HepG2 (cell line): ENCODE measurements around the gene TTLL4. TPM values are rescaled to one million over a fixed set of nuclear protein-coding genes. Genes with fewer than 3 reads are reported as not detected.

Experiments
- EHMT2 ChIP-seq: fragments of 200-600 bp; sonication (generic); IDR thresholded peaks from 2 replicates; pipeline ENCODE4 v1.7.0; 2017; ENCODE audit warnings: antibody characterized with exemption, low read depth, low read length, borderline replicate concordance
- IKZF4 ChIP-seq: sonication (generic); formaldehyde crosslinking; IDR thresholded peaks from 2 replicates; pipeline ENCODE4 v1.5.1; 2020; ENCODE audit warnings: borderline replicate concordance, mild to moderate bottlenecking, low read depth, missing genetic modification reagents; ENCODE audit errors: not compliant biosample characterization
- JARID2 ChIP-seq: sonication (generic); formaldehyde crosslinking; IDR thresholded peaks from 2 replicates; pipeline ENCODE4 v1.8.1; 2023; ENCODE audit warnings: missing genetic modification reagents, inconsistent platforms; ENCODE audit not compliant: insufficient replicate concordance
- JUND ChIP-seq: sonication (generic); formaldehyde crosslinking; IDR thresholded peaks from 2 replicates; pipeline ENCODE4 v1.8.0; 2022; ENCODE audit warnings: mild to moderate bottlenecking, missing genetic modification reagents
- MEF2D ChIP-seq: sonication (generic); formaldehyde crosslinking; IDR thresholded peaks from 2 replicates; pipeline ENCODE4 v1.5.1; 2020; ENCODE audit warnings: mild to moderate bottlenecking, missing genetic modification reagents
- MXD4 ChIP-seq: IDR thresholded peaks from 2 replicates; pipeline ENCODE4 v1.6.1; 2016; ENCODE audit warnings: mild to moderate bottlenecking, missing biosample characterization, missing genetic modification reagents
- NFATC3 ChIP-seq: sonication (generic); formaldehyde crosslinking; IDR thresholded peaks from 2 replicates; pipeline ENCODE4 v1.5.1; 2020; ENCODE audit warnings: mild to moderate bottlenecking, missing genetic modification reagents
- SALL1 ChIP-seq: sonication (generic); formaldehyde crosslinking; IDR thresholded peaks from 2 replicates; pipeline ENCODE4 v1.8.0; 2022; ENCODE audit warnings: mild to moderate bottlenecking, missing genetic modification reagents
- SIN3B ChIP-seq: fragments of 150-350 bp; IDR thresholded peaks from 2 replicates; pipeline ENCODE4 v1.6.1; 2014; ENCODE audit warnings: low read length
- SP140L ChIP-seq: sonication (generic); formaldehyde crosslinking; IDR thresholded peaks from 2 replicates; pipeline ENCODE4 v1.4.0; 2020; ENCODE audit warnings: missing genetic modification reagents, borderline replicate concordance
- ZNF562 ChIP-seq: sonication (generic); formaldehyde crosslinking; IDR thresholded peaks from 2 replicates; pipeline ENCODE4 v1.8.0; 2022; ENCODE audit warnings: missing genetic modification reagents, borderline replicate concordance
- ZSCAN30 ChIP-seq: sonication (generic); formaldehyde crosslinking; IDR thresholded peaks from 2 replicates; pipeline ENCODE4 v1.5.0; 2020; ENCODE audit warnings: mild to moderate bottlenecking, missing genetic modification reagents
- polyA plus RNA-seq, 8 experiments: library from polyadenylated mRNA; depleted of rRNA in 3 of 8; stranded (reverse) in 7 of 8; unstranded in 1 of 8; fragments of >200 nt; fragmentation: Illumina TruSeq in 4 of 8; extraction: Trizol in 4 of 8; gene quantifications; 2 replicates each; pipeline versions ENCODE4 v1.2.1 to v1.2.3, GENCODE V29; 2011 to 2016; ENCODE audit warnings: low read depth in 4 of 8, missing spikeins in 1 of 8, mixed read lengths in 1 of 8; ENCODE audit not compliant: insufficient read depth in 1 of 8
- total RNA-seq, 5 experiments: library from RNA; depleted of rRNA; stranded (reverse); fragments of >200 nt; fragmentation: Illumina TruSeq; extraction: Trizol; gene quantifications; 2 replicates each; pipeline ENCODE4 v1.2.3, GENCODE V29; 2016; ENCODE audit warnings: low read depth in 1 of 5
- TF ChIP-seq, protein P1 (sequence below): IDR thresholded peaks from 2 replicates; pipeline ENCODE4 v1.6.1; 2016; ENCODE audit warnings: low read depth, missing genetic modification reagents, missing compliant biosample characterization
- TF ChIP-seq, protein P2 (sequence below): sonication (generic); formaldehyde crosslinking; IDR thresholded peaks from 2 replicates; pipeline ENCODE4 v1.4.0; 2020; ENCODE audit warnings: missing genetic modification reagents
- TF ChIP-seq, protein P3 (sequence below): sonication (generic); formaldehyde crosslinking; conservative IDR thresholded peaks from 2 replicates; pipeline ENCODE4 v1.8.1; 2023; ENCODE audit warnings: missing genetic modification reagents
- TF ChIP-seq, protein P4 (sequence below): sonication (generic); formaldehyde crosslinking; IDR thresholded peaks from 2 replicates; pipeline ENCODE4 v1.8.0; 2022; ENCODE audit warnings: mild to moderate bottlenecking, missing genetic modification reagents
- TF ChIP-seq, protein P5 (sequence below): IDR thresholded peaks from 2 replicates; pipeline ENCODE4 v1.6.1; 2016; ENCODE audit warnings: low read depth, control low read depth

The TTLL4 gene
- total and polyA plus RNA-seq, 2 of the 13 experiments (the other 11 are each of a cell fraction or from before 2014, with no cell fraction given), result 77.5 to 84.6 TPM

DNA sequence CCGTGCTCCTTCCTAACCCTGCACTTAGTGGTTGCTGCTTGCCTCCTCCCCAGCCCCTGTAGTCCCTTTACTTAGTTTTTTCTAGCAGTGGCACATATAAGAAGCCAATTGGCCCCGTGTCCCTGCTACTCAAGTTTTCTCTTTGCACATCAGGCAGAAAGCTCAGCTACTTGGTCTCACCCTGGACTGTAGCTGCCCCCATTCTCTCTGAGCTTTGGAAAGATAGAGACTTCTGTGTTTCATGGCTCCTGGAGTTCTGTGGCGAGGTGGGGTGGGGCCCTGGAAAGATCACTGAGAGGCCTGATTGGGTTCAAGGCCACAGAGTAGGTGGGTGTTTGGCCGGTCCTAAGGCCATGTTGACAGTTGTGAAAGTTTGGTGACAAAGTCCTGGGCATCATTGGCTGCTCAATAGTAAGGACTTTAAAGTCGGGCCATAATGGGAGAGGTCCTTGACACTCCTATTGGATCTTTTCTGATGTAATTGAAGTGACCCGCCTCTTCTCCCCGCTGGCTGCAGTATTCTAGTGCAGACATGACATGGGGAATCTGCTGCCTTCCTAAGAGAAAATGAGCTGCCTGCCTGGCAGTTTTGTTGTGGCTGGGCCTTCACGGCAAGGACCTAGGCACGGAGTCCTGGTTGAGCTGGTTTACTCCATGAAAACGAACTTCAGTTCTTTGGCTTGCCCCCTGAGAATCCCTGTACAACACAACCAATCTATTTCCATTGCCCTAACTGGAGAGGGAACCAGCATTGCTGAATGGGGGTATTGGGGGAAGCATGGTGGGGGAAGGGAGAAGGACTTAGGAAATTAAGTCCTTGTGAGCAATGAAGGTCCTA is 45.2 kb downstream of the TTLL4 start (continued):
- TF ChIP-seq, protein P1, sequence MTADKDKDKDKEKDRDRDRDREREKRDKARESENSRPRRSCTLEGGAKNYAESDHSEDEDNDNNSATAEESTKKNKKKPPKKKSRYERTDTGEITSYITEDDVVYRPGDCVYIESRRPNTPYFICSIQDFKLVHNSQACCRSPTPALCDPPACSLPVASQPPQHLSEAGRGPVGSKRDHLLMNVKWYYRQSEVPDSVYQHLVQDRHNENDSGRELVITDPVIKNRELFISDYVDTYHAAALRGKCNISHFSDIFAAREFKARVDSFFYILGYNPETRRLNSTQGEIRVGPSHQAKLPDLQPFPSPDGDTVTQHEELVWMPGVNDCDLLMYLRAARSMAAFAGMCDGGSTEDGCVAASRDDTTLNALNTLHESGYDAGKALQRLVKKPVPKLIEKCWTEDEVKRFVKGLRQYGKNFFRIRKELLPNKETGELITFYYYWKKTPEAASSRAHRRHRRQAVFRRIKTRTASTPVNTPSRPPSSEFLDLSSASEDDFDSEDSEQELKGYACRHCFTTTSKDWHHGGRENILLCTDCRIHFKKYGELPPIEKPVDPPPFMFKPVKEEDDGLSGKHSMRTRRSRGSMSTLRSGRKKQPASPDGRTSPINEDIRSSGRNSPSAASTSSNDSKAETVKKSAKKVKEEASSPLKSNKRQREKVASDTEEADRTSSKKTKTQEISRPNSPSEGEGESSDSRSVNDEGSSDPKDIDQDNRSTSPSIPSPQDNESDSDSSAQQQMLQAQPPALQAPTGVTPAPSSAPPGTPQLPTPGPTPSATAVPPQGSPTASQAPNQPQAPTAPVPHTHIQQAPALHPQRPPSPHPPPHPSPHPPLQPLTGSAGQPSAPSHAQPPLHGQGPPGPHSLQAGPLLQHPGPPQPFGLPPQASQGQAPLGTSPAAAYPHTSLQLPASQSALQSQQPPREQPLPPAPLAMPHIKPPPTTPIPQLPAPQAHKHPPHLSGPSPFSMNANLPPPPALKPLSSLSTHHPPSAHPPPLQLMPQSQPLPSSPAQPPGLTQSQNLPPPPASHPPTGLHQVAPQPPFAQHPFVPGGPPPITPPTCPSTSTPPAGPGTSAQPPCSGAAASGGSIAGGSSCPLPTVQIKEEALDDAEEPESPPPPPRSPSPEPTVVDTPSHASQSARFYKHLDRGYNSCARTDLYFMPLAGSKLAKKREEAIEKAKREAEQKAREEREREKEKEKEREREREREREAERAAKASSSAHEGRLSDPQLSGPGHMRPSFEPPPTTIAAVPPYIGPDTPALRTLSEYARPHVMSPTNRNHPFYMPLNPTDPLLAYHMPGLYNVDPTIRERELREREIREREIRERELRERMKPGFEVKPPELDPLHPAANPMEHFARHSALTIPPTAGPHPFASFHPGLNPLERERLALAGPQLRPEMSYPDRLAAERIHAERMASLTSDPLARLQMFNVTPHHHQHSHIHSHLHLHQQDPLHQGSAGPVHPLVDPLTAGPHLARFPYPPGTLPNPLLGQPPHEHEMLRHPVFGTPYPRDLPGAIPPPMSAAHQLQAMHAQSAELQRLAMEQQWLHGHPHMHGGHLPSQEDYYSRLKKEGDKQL (CRISPR knock-in tag), result peak; percentile 92
- TF ChIP-seq SIN3B, result no peak
- TF ChIP-seq, protein P2, sequence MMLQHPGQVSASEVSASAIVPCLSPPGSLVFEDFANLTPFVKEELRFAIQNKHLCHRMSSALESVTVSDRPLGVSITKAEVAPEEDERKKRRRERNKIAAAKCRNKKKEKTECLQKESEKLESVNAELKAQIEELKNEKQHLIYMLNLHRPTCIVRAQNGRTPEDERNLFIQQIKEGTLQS (CRISPR knock-in tag), result peak; percentile 70
- no peak for TF ChIP-seq IKZF4 (CRISPR knock-in tag)
- TF ChIP-seq SALL1 (CRISPR knock-in tag), result peak; percentile 100
- TF ChIP-seq NFATC3 (CRISPR knock-in tag), result no peak
- no peak for TF ChIP-seq ZNF562 (CRISPR knock-in tag)
- TF ChIP-seq, protein P3, sequence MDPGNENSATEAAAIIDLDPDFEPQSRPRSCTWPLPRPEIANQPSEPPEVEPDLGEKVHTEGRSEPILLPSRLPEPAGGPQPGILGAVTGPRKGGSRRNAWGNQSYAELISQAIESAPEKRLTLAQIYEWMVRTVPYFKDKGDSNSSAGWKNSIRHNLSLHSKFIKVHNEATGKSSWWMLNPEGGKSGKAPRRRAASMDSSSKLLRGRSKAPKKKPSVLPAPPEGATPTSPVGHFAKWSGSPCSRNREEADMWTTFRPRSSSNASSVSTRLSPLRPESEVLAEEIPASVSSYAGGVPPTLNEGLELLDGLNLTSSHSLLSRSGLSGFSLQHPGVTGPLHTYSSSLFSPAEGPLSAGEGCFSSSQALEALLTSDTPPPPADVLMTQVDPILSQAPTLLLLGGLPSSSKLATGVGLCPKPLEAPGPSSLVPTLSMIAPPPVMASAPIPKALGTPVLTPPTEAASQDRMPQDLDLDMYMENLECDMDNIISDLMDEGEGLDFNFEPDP (CRISPR knock-in tag), result 0 out of 2 replicates have a peak, but pooled peaks have one; percentile 93
- TF ChIP-seq SP140L (CRISPR knock-in tag), result no peak
- TF ChIP-seq ZSCAN30 (CRISPR knock-in tag), result no peak
- TF ChIP-seq, protein P4, sequence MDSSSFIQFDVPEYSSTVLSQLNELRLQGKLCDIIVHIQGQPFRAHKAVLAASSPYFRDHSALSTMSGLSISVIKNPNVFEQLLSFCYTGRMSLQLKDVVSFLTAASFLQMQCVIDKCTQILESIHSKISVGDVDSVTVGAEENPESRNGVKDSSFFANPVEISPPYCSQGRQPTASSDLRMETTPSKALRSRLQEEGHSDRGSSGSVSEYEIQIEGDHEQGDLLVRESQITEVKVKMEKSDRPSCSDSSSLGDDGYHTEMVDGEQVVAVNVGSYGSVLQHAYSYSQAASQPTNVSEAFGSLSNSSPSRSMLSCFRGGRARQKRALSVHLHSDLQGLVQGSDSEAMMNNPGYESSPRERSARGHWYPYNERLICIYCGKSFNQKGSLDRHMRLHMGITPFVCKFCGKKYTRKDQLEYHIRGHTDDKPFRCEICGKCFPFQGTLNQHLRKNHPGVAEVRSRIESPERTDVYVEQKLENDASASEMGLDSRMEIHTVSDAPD (CRISPR knock-in tag), result peak; percentile 85; the same call in 1 of the 2 replicates
- TF ChIP-seq JARID2 (CRISPR knock-in tag), result no peak
- peak; percentile 79; the same call in 1 of the 2 replicates for TF ChIP-seq EHMT2
- TF ChIP-seq JUND, result peak; percentile 66
- TF ChIP-seq, protein P5, sequence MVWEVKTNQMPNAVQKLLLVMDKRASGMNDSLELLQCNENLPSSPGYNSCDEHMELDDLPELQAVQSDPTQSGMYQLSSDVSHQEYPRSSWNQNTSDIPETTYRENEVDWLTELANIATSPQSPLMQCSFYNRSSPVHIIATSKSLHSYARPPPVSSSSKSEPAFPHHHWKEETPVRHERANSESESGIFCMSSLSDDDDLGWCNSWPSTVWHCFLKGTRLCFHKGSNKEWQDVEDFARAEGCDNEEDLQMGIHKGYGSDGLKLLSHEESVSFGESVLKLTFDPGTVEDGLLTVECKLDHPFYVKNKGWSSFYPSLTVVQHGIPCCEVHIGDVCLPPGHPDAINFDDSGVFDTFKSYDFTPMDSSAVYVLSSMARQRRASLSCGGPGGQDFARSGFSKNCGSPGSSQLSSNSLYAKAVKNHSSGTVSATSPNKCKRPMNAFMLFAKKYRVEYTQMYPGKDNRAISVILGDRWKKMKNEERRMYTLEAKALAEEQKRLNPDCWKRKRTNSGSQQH, result peak; percentile 14
- peak; percentile 97 for TF ChIP-seq MEF2D
- peak; percentile 66; the same call in 1 of the 2 replicates for TF ChIP-seq MXD4 (CRISPR knock-in tag)
